Ovary (tissue), 3 donors: ENCODE measurements around the gene NBPF11.
"Not testable (repeated sequence)": the region's sequence is repeated elsewhere in the genome, so short reads cannot be mapped to it uniquely, and the experiment has no call there.

Experiments used
- CTCF ChIP-seq, 3 donors: fragments of 450-650 bp in 2 of 3; fragments of 200-600 bp in 1 of 3; IDR thresholded peaks; one replicate each; pipeline versions ENCODE4 v1.5.1 to v1.8.0; 2016 to 2022; ENCODE audit warnings: antibody characterized with exemption in 3 of 3, mild to moderate bottlenecking in 1 of 3
- EP300 ChIP-seq: sonication (generic); formaldehyde crosslinking; IDR thresholded peaks from one replicate; pipeline ENCODE4 v1.6.1; 2017; ENCODE audit warnings: antibody characterized with exemption
- POLR2A ChIP-seq: fragments of 450-650 bp; IDR thresholded peaks from one replicate; pipeline ENCODE4 v1.6.1; 2017; ENCODE audit warnings: antibody characterized with exemption, mild to moderate bottlenecking, moderate library complexity
- donor health status: DM: no; HTN: no; CAD: no.

GRCh38 chr1:148143223-148143622, 8.9 kb downstream of the NBPF11 start:
- not testable (repeated sequence) for TF ChIP-seq POLR2A; CTCF (IDR thresholded peaks at IDR 0.05); EP300
